NCI-H446 treated with DMSO at 0.1 percent for 48 hours (cell line): ENCODE measurements around the gene ERCC2.
A peak's percentile ranks its signal among the peaks of the same experiment; 100 is the strongest.

Experiments
- DNase-seq: peaks from one replicate; lab custom pipeline; 2025; lab: John Stamatoyannopoulos, UW

Gene ERCC2

GRCh38 chr19:45401815-45402214 lies 31.4 kb upstream of the ERCC2 start:
- DNase-seq: no peak

DNA sequence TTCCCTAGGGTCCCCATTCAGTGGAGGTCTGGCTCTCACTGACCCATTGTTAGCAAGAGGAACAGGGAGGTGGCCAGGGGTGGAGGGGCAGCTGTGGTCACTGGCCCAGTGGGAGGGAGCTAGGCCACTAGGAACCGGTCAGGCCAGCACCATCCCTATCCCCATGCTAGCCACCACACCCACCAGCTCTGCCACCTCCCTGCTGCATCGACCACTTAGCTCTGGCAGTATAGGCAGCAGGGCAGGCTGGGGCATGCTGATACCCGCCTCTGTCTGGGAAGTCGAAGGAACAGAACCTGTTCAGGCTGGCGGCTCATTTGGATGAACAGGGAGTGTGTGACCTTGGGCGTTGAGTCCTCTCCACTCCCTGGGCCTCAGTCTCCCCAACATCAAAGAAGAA lies 29.8 kb upstream of the ERCC2 start:
- no peak for DNase-seq

DNA sequence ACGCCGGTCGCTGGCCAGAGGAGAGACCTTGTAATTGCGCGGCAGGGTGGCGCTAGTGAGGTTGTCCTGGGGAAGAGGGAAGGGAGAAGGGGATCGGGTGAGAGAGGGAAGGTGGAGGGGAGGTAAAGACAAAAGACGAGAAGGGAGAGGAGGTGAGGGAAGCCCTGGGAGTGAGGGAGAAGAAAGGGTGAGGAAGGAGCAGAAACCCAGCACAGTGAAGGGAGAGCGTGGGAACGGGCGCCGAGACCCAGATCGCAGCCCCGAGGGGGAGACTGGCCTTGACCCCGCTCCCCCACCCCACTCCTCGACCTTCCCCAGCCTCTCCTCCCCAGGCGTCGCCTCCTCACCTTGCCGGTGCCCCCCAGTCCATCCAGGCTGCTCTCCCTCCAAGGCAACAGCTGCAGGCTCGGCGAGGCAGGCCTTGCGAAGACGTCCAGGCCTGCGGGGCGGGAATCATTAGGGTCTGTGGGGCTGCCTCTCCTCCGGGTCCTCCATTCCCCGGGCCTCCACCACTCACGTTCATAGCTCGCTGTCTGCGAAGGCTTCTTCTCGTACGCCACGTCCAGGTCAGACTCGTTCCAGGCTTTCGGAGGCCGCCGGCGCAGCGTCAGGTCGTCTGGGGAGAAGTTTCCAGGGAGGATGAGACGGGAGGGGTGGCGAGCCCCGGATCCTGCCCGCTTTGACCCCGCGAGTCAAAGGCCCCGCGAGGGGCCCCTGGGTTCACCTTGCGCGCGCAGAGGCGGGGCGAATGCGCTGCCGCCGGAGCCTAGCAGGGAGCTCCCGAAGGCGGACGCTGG lies 25.6 kb upstream of the ERCC2 start:
- DNase-seq: no peak

- no peak for DNase-seq
Observed at GRCh38 chr19:45391871-45392665, 21.7 kb upstream of the ERCC2 start.

DNA sequence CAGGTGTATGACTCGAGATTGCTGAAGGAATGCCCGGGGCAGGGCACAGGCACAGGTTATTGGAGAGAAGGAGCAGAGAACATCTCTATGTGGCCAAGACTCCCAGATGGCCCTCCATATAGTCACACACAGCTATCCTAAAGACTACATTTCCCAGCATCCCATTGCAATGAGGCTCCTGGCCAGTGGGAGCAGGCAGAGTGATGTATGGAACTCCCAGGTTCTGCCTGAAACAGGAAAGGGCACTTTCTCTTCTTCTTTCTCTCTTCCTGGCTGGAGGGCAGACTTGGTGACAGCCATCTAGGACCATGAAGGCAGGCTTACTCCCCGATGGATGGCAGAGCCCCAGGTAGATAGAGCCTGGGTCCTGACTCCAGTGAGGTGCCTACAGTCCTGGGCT lies 21.0 kb upstream of the ERCC2 start:
- DNase-seq: no peak

DNA sequence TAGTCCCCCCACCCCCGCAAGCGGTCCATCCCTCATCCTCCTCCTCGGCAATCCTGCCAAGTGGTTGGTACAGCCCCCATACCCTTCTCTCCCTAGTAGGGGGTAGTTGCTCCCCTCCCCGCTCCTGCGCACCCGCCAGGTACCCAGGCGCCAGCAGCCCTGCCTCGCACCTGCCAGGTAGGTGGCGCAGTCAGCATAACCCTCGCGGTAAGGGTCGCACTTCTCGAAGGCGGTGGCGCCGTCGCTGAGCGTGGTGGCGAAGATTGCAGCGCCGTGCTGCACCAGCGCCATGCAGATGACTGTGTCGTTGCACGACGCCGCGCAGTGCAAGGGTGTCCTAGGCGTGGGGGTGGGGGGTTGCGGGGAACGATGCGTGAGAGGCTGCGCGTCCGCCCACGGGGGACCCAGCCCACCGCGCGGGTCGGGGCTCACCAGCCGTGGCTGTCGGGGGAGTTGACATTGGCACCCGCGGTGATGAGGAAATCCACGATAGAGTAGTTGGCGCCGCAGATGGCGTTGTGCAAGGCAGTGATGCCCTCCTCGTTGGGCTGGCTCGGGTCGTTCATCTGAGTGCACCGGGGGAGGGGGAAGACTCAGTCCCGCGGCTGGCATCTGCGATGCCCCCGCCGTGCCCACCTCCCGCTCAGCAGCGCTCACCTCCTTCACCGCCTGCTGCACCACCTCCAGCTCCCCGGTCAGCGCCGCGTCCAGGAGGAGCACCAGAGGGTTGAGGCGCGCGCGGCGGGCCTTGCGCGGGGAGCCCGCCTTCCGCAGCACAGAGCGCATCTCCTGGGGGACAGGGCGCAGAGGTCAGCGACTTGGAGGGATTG lies 15.2 kb upstream of the ERCC2 start:
- DNase-seq: no peak

GRCh38 chr19:45382426-45382825 lies 12.1 kb upstream of the ERCC2 start:
- DNase-seq: no peak

DNA sequence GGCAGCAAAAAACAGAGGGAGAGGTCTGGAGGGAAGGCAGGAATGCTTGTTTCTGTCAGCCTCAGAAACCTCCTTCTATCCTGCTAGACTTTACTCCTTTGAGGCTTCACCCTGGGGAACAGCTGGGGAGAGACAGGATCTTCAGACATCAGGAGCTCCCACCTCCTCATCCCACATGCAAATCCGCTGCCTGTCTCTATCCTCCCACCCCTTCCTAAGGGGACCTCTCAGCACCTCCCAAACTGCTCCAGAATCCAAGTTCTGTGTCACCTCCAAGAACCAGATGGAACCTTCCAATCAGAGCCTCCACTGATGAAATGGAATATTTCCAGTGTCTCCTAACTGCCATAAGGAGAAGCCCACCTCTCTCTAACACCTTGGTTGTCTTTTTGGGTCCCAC lies 9.7 kb upstream of the ERCC2 start:
- no peak for DNase-seq

DNA sequence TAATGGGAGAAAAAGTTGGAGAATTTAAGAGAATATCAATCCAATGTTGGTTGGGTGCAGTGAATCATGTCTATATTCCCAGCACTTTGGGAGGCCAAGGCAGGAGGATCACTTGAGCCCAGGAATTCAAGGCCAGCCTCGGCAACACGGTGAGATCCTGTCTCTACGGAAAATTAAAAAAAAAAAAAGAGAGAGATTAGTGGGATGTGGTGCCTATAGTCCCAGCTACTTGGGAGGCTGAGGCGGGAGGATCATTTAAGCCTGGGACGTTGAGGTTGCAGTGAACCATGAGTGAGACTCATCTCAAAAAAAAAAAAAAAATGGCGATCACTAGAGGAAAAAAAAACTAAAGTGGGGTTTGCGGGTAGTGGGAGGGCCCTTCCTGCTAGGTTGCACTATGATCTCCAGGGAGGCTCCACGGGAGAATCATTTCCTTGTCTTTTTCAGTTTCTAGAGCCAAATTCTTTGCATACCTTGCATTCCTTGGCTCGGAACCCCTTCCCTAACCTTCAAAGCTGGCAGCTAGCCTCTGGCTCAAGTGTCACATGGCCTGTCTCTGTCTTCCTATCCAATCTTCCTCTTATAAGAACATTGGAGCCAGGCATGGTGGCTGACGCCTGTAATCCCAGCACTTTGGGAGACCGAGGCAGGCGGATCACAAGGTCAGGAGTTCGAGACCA lies 5.8 kb upstream of the ERCC2 start:
- DNase-seq: peak; percentile 34

DNA sequence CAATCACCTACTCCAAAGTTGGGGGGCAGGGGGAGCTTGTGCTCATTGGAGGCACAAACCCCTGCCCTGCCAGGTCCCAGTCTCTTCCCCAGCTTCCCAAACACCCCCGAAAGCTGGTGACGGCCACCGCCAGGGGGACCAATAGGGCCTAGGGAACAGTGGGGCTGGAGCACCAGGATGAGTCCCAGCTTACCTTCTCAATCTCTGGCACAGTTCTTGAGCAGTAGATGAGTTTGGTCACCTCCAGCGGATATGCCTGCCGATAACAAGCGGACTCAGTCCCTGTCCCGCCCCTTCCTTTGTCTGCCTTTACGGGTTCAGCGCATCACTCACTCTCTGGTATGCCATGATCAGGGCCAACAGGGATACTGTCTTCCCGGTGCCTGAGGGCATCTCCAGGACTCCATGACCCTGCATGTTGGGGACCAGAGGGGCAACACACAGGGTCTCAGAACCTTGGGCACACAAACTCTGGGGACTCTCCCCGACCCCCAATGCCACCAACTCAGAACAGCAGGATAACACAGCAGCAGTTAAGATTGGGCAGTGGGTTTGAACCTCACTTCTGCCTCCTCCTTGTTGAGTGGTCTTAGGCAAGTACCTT lies 1.5 kb downstream of the ERCC2 start:
- no peak for DNase-seq

DNA sequence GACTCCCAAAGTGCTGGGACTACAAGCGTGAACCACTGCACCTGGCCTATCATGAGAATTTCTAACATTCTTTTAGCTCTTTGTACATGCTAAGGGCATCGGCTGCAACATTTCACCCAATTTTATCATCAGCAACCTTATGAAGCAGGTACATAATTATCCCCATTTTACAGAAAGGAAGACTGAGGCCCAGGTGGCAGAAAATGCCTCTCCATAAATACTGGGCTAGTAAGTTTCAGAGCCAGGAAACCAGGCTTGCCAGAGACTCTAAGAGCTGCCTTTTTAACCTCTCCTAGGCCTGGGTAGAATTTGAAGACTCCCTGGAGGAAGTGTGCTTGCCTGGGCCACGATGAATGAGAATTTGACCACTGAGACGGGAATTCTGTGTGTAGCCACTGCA lies 2.2 kb downstream of the ERCC2 start:
- DNase-seq: no peak

GRCh38 chr19:45364696-45365095 lies 5.7 kb downstream of the ERCC2 start:
- DNase-seq: no peak

DNA sequence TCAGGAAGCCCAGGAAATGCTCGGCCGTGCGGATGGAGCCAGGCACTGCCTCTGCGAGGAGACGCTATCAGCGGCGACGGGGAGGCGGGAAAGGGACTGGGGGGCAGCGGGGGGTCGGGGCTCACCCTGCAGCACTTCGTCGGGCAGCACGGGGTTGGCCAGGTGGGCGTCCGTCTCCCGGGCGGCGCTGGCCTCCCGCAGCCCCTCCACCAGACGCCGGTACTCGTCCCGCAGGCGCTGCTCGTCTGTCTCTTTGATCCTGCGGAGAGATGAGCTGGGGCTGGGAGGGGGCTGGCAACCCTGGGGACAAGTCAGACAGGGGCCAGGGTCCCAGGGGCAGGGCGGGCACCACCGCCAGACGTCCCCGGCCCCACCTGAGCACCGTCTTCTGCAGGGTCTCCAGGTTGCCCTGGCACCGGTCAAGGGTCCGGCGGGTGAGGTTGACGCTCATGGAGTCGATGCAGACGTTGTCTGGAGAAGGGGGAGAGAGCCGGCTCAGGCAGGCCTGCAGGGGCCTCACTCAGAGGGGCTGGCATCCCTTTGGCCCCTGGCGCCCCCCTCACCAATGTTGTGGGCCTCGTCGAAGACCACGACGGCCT lies 6.4 kb downstream of the ERCC2 start:
- DNase-seq: no peak

GRCh38 chr19:45362291-45362690 lies 8.1 kb downstream of the ERCC2 start:
- no peak for DNase-seq

DNA sequence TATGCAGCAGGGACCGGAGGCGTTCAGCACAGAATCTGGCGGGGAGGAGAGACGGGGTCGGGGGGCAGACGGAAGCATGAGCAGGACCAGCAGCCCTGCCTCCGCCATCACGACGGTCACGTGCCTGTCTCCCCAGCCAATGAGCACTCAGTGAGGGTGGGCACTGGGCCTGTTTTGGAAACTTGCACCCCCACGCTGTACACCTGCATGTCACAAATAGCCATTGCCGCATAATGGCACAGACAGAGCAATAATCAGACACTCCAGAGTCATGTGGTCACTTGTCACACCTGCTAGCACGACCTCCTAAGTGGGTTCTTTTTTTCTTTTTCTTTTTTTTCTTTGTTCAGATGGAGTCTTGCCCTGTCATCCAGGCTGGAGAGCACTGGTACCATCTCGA lies 8.8 kb downstream of the ERCC2 start:
- no peak for DNase-seq

DNA sequence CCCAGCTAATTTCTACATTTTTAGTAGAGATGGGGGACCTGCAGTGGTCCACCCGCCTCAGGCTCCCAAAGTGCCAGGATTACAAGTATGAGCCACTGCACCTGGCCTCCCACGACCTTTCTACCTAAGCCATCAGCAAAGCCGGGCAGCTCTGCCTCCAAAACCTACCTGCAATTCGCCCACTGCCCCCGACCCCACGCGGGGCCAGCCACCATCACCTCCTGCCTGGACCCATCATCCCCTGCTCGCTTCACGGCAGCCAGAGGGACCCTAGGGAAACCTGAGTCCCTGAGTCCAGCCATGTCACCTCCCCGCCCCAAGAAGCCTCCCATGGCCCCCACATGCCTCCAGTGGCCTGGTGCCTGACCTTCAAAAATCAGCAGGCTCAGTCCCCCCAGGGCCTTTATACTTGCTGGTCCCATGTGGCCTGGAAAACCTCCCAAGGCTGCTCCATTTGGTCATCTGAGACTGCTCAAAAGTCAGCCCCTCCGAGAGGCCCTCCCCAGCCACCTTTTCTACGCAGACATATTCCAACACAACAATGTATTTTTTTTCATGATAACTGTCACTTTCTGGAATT lies 12.1 kb downstream of the ERCC2 start:
- no peak for DNase-seq

DNA sequence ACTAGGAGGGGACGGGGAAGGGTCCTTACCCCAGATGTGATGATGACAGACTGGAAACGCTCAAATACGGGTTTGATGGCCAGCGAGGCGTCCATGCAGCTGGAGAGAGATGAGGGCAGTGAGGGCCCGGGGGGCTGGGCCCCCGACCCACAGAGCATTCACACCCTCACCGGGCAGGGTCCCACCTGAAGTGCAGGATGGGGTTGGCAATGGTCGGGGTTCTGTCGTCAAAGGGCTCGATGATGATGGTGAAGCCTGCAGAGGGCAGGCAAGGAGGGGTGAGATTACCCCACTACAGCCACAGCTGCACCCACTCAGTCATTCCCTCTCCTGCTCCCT lies 13.0 kb downstream of the ERCC2 start:
- DNase-seq: no peak

GRCh38 chr19:45356760-45357444 lies 13.5 kb downstream of the ERCC2 start:
- no peak for DNase-seq

GRCh38 chr19:45355910-45356309 lies 14.5 kb downstream of the ERCC2 start:
- no peak for DNase-seq

DNA sequence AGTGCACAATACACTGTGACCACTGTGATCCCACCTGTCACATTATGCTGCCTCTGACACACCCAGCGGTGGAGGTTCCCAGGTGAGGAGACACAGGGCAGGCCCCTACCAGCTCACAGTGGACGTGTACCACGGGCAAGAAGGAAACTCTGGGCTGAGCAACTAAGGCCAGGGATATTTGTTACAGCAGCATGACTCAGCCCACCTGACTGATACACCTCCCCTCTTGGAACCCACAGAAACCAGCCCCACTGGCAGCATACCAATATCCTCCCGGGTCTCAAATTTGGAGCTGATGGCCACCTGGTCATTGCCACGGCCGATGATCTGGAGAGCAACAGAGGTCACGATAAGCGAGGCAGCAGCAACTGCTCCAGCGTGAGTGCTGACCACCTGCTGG lies 15.0 kb downstream of the ERCC2 start:
- DNase-seq: no peak
